Neuron (in vitro differentiated cells): Measurements from ENCODE around the gene CCDC60.

Source experiments
- H2AFZ ChIP-seq: one replicate; pipeline ENCODE4 v1.6.1; 2013; ENCODE audit warnings: low read depth, mild to moderate bottlenecking, inconsistent platforms, low read length, moderate library complexity
- H3K27me3 ChIP-seq: one replicate; pipeline ENCODE4 v1.6.1; 2013; ENCODE audit warnings: low read length; ENCODE audit not compliant: insufficient read depth
- H3K36me3 ChIP-seq: one replicate; pipeline ENCODE4 v1.6.1; 2013; ENCODE audit warnings: low read length; ENCODE audit not compliant: insufficient read depth
- H3K4me1 ChIP-seq: one replicate; pipeline ENCODE4 v1.6.1; 2013; ENCODE audit warnings: low read length; ENCODE audit not compliant: insufficient read depth
- H3K4me3 ChIP-seq: 2 replicates; pipeline ENCODE4 v1.5.1; 2013; ENCODE audit warnings: mild to moderate bottlenecking, low read length, moderate library complexity
- H3K9me3 ChIP-seq: one replicate; pipeline ENCODE4 v1.6.1; 2013; ENCODE audit warnings: low read length

The CCDC60 gene

GRCh38 chr12:119547001-119547400 lies 212.5 kb downstream of the CCDC60 start:
- H3K27me3 ChIP-seq, result peaks cover 3% of the 10 kb centered on the region
- no peak overlapping the region for H2AFZ ChIP-seq
- H3K36me3 ChIP-seq, result no peaks in the 10 kb centered on the region
- no peak overlapping the region for H3K4me3 ChIP-seq
- H3K9me3 ChIP-seq, result no peaks in the 10 kb centered on the region
- no peaks in the 10 kb centered on the region for H3K4me1 ChIP-seq

GRCh38 chr12:119556854-119557253 lies 222.3 kb downstream of the CCDC60 start:
- Histone ChIP-seq H3K9me3 (no peaks in the 10 kb centered on the region), H3K4me3 (no peak overlapping the region), H3K4me1 (no peaks in the 10 kb centered on the region), H3K27me3 (no peaks in the 10 kb centered on the region), H3K36me3 (no peaks in the 10 kb centered on the region), H2AFZ (no peak overlapping the region)

- Histone ChIP-seq H3K36me3 (no peaks in the 10 kb centered on the region), H3K9me3 (no peaks in the 10 kb centered on the region), H3K4me3 (no peak overlapping the region), H3K4me1 (no peaks in the 10 kb centered on the region), H3K27me3 (no peaks in the 10 kb centered on the region), H2AFZ (no peak overlapping the region)
Observed at GRCh38 chr12:119565404-119565803, 230.9 kb downstream of the CCDC60 start.

GRCh38 chr12:119570771-119571170 lies 236.2 kb downstream of the CCDC60 start:
- Histone ChIP-seq H3K27me3 (no peaks in the 10 kb centered on the region), H2AFZ (no peak overlapping the region), H3K4me3 (no peak overlapping the region), H3K36me3 (no peaks in the 10 kb centered on the region), H3K4me1 (no peaks in the 10 kb centered on the region), H3K9me3 (no peaks in the 10 kb centered on the region)

GRCh38 chr12:119573086-119573485 lies 238.6 kb downstream of the CCDC60 start:
- Histone ChIP-seq H3K4me1 (no peaks in the 10 kb centered on the region), H3K36me3 (no peaks in the 10 kb centered on the region), H3K9me3 (no peaks in the 10 kb centered on the region)

GRCh38 chr12:119574255-119574654 lies 239.7 kb downstream of the CCDC60 start:
- Histone ChIP-seq H3K4me1 (no peaks in the 10 kb centered on the region), H3K4me3 (no peak overlapping the region), H3K36me3 (no peaks in the 10 kb centered on the region), H3K27me3 (no peaks in the 10 kb centered on the region), H3K9me3 (no peaks in the 10 kb centered on the region), H2AFZ (no peak overlapping the region)

More at GRCh38 chr12:119573086-119573485, 238.6 kb downstream of the CCDC60 start:
- no peak overlapping the region for H2AFZ ChIP-seq
- H3K27me3 ChIP-seq, result no peaks in the 10 kb centered on the region
- no peak overlapping the region for H3K4me3 ChIP-seq

- Histone ChIP-seq H3K4me3 (no peak overlapping the region), H3K9me3 (no peaks in the 10 kb centered on the region), H3K27me3 (no peaks in the 10 kb centered on the region), H3K36me3 (no peaks in the 10 kb centered on the region), H3K4me1 (no peaks in the 10 kb centered on the region), H2AFZ (no peak overlapping the region)
Observed at GRCh38 chr12:119576118-119576810, 241.7 kb downstream of the CCDC60 start.

GRCh38 chr12:119576915-119577314 lies 242.4 kb downstream of the CCDC60 start:
- Histone ChIP-seq H3K4me3 (no peak overlapping the region), H3K9me3 (no peaks in the 10 kb centered on the region), H3K27me3 (no peaks in the 10 kb centered on the region), H2AFZ (no peak overlapping the region), H3K36me3 (no peaks in the 10 kb centered on the region), H3K4me1 (no peaks in the 10 kb centered on the region)

GRCh38 chr12:119578112-119578511 lies 243.6 kb downstream of the CCDC60 start:
- Histone ChIP-seq H2AFZ (no peak overlapping the region), H3K9me3 (no peaks in the 10 kb centered on the region), H3K4me1 (no peaks in the 10 kb centered on the region), H3K36me3 (no peaks in the 10 kb centered on the region), H3K27me3 (no peaks in the 10 kb centered on the region), H3K4me3 (no peak overlapping the region)

- Histone ChIP-seq H3K36me3 (no peaks in the 10 kb centered on the region), H3K4me1 (no peaks in the 10 kb centered on the region), H3K27me3 (peaks cover 29% of the 10 kb centered on the region), H3K9me3 (no peaks in the 10 kb centered on the region), H3K4me3 (no peak overlapping the region), H2AFZ (no peak overlapping the region)
Observed at GRCh38 chr12:119589097-119589496, 254.6 kb downstream of the CCDC60 start.

GRCh38 chr12:119589634-119590033 lies 255.1 kb downstream of the CCDC60 start:
- Histone ChIP-seq H3K4me1 (no peaks in the 10 kb centered on the region), H3K9me3 (no peaks in the 10 kb centered on the region), H3K27me3 (peaks cover 34% of the 10 kb centered on the region), H3K36me3 (no peaks in the 10 kb centered on the region), H2AFZ (no peak overlapping the region), H3K4me3 (no peak overlapping the region)
